Endothelial cell of umbilical vein (primary cell): ENCODE measurements around the gene PCDH9. TPM values are rescaled to one million over a fixed set of nuclear protein-coding genes. Genes with fewer than 3 reads are reported as not detected.

ENCODE experiments used
- BruUV-seq: library from RNA; stranded (reverse); fragments of 400-500 nt; replicated peaks from 2 replicates; lab custom pipeline; 2021; lab: Mats Ljungman, UMichigan
- CTCF ChIA-PET: fragments of 300-600, 350-600 bp; sonication (Branson Sonifier 250); formaldehyde crosslinking; loops from one replicate; lab custom pipeline; 2021; ENCODE audit warnings: antibody characterized with exemption, inconsistent platforms; lab: Charles Lee
- POLR2A ChIA-PET: fragments of 300-600, 350-600 bp; sonication (Branson Sonifier 250); formaldehyde crosslinking; loops from one replicate; lab custom pipeline; 2021; ENCODE audit warnings: antibody characterized with exemption, inconsistent platforms; lab: Charles Lee
- DNase-seq: peaks from one replicate; pipeline ENCODE4 v3.0.0-alpha.2; 2011; ENCODE audit warnings: low read depth, low spot score
- FAIRE-seq: peaks from 2 replicates; lab custom pipeline; 2011; peaks lifted over from hg19 to GRCh38; lab: Jason Lieb, UNC
- H2AFZ ChIP-seq: 2 replicates; pipeline ENCODE4 v1.6.0; 2012; ENCODE audit warnings: low read depth, low read length, control low read depth, inconsistent platforms
- H3K27ac ChIP-seq: 2 replicates; pipeline ENCODE4 v1.5.1; 2011; ENCODE audit warnings: low read depth, mild to moderate bottlenecking, control low read depth, low read length, moderate library complexity; ENCODE audit not compliant: insufficient read depth
- H3K27me3 ChIP-seq, 2 experiments: 2 replicates each; pipeline versions ENCODE4 v1.6.0 to v1.6.1; 2011; ENCODE audit warnings: low read length in 2 of 2, mixed read lengths in 1 of 2; ENCODE audit not compliant: control insufficient read depth in 2 of 2, insufficient read depth in 2 of 2
- H3K36me3 ChIP-seq, 2 experiments: 2 replicates in 1 of 2; 3 replicates in 1 of 2; pipeline ENCODE4 v1.5.1; 2011; ENCODE audit warnings: low read length in 2 of 2, mild to moderate bottlenecking in 1 of 2, moderate library complexity in 1 of 2; ENCODE audit not compliant: control insufficient read depth in 2 of 2, insufficient read depth in 2 of 2; ENCODE audit errors: extremely low read depth in 1 of 2
- H3K4me1 ChIP-seq: 3 replicates; pipeline ENCODE4 v1.5.1; 2011; ENCODE audit warnings: mild to moderate bottlenecking, low read length; ENCODE audit not compliant: control insufficient read depth, insufficient read depth; ENCODE audit errors: extremely low read depth
- H3K4me2 ChIP-seq: 2 replicates; pipeline ENCODE4 v1.6.1; 2011; ENCODE audit warnings: low read length, control low read depth, mixed read lengths; ENCODE audit not compliant: insufficient read depth
- H3K4me3 ChIP-seq, 3 experiments: fragments of 200-600 bp in 1 of 3; sonication (generic), shearing (Covaris generic) in 1 of 3; replicated peaks in 1 of 3; 2 replicates each; pipeline ENCODE4 v1.5.1; 2011 to 2016; ENCODE audit warnings: control low read depth in 3 of 3, low read length in 3 of 3, mild to moderate bottlenecking in 2 of 3, inconsistent platforms in 1 of 3, low read depth in 1 of 3, moderate library complexity in 1 of 3; ENCODE audit not compliant: insufficient read depth in 1 of 3
- H3K79me2 ChIP-seq: 2 replicates; pipeline ENCODE4 v1.6.0; 2012; ENCODE audit warnings: low read length, inconsistent platforms; ENCODE audit not compliant: control insufficient read depth, insufficient read depth
- H3K9ac ChIP-seq: replicated peaks from 2 replicates; pipeline ENCODE3; 2011; ENCODE audit warnings: low read length, control low read depth; ENCODE audit not compliant: insufficient read depth; ENCODE audit errors: extremely low read depth
- H3K9me1 ChIP-seq: replicated peaks from 3 replicates; pipeline ENCODE4 v1.6.0; 2011; ENCODE audit warnings: mild to moderate bottlenecking, low read length; ENCODE audit not compliant: control insufficient read depth, insufficient read depth; ENCODE audit errors: extremely low read depth
- H3K9me3 ChIP-seq: replicated peaks from 2 replicates; pipeline ENCODE4 v1.5.1; 2012; ENCODE audit warnings: low read length, inconsistent platforms; ENCODE audit not compliant: control insufficient read depth, insufficient read depth
- H4K20me1 ChIP-seq: replicated peaks from 2 replicates; pipeline ENCODE3; 2011; ENCODE audit warnings: mild to moderate bottlenecking, low read length; ENCODE audit not compliant: control insufficient read depth, insufficient read depth; ENCODE audit errors: extremely low read depth
- CTCF ChIP-seq, 2 donors: IDR thresholded peaks; 1 replicate in 1 of 2; 2 replicates in 1 of 2; pipeline ENCODE4 v1.5.1; 2011; ENCODE audit warnings: low read length in 2 of 2, mild to moderate bottlenecking in 2 of 2, moderate library complexity in 2 of 2, control low read depth in 1 of 2, inconsistent platforms in 1 of 2, low read depth in 1 of 2; ENCODE audit not compliant: insufficient read depth in 1 of 2; ENCODE audit errors: extremely low read depth in 1 of 2
- EZH2 ChIP-seq: IDR thresholded peaks from 2 replicates; pipeline ENCODE4 v1.6.1; 2012; ENCODE audit warnings: borderline replicate concordance, low read depth, mild to moderate bottlenecking, moderate library complexity, low read length, inconsistent platforms; ENCODE audit not compliant: severe bottlenecking
- FOS ChIP-seq: IDR thresholded peaks from 2 replicates; pipeline ENCODE4 v1.6.1; 2011; ENCODE audit warnings: mild to moderate bottlenecking, low read length, moderate library complexity, borderline replicate concordance; ENCODE audit not compliant: insufficient read depth
- GATA2 ChIP-seq: IDR thresholded peaks from 2 replicates; pipeline ENCODE4 v1.7.0; 2011; ENCODE audit warnings: low read depth, mild to moderate bottlenecking, moderate library complexity, mixed read lengths, low read length; ENCODE audit not compliant: insufficient read length, insufficient read depth
- JUN ChIP-seq: IDR thresholded peaks from 2 replicates; pipeline ENCODE4 v1.6.1; 2011; ENCODE audit warnings: borderline replicate concordance, low read depth; ENCODE audit not compliant: insufficient read length, insufficient read depth
- MAX ChIP-seq: IDR thresholded peaks from 2 replicates; pipeline ENCODE4 v1.6.1; 2011; ENCODE audit not compliant: insufficient read depth, insufficient read length
- MYC ChIP-seq: IDR thresholded peaks from one replicate; pipeline ENCODE4 v1.6.1; 2011; ENCODE audit warnings: mild to moderate bottlenecking, low read depth, low read length
- POLR2A ChIP-seq: IDR thresholded peaks from 2 replicates; pipeline ENCODE4 v1.6.1; 2012; ENCODE audit warnings: low read depth, mild to moderate bottlenecking, control low read depth, low read length
- POLR2AphosphoS5 ChIP-seq: IDR thresholded peaks from 2 replicates; pipeline ENCODE4 v1.6.1; 2012; ENCODE audit warnings: low read depth, mild to moderate bottlenecking, control low read depth, low read length, moderate library complexity; ENCODE audit not compliant: insufficient read depth
- dilution Hi-C: fragments of 300-500 bp; cut with MboI; formaldehyde crosslinking; loops from one replicate; pipeline ENCODE4 v1.15.0; 2019; ENCODE audit warnings: low sequenced_read_pairs; ENCODE audit not compliant: extremely low pct_ligation_motif_present
- intact Hi-C: fragments of 100-400 bp; cut with micrococcal nuclease; formaldehyde crosslinking; loops from one replicate; pipeline ENCODE4 v1.10.0; 2022
- polyA plus RNA-seq, 4 experiments: library from polyadenylated mRNA; depleted of rRNA in 3 of 4; stranded (reverse) in 3 of 4; unstranded in 1 of 4; fragments of >200 nt; gene quantifications; 2 replicates each; pipeline versions ENCODE4 v1.2.1 to v1.2.3, GENCODE V29; 2011 to 2012; ENCODE audit warnings: missing spikeins in 1 of 4
- total RNA-seq: library from RNA; stranded (reverse); gene quantifications from 2 replicates; pipeline ENCODE4 v1.2.3, GENCODE V29; 2021

PCDH9 gene
- total and polyA plus RNA-seq, 2 donors (not counting 3 experiments of a cell fraction or from before 2014, with no cell fraction given): 1.1 to 5.2 TPM

GRCh38 chr13:67158903-67159302 lies 71.2 kb downstream of the PCDH9 start:
- Histone ChIP-seq H4K20me1 (no peaks in the 10 kb centered on the region), H3K9me1 (no peaks in the 10 kb centered on the region), H3K4me2 (no peak overlapping the region), H3K4me3 (no peak overlapping the region), H3K9ac (no peak overlapping the region), H3K9me3 (no peaks in the 10 kb centered on the region), H3K27ac (no peak overlapping the region), H3K27me3 (no peaks in the 10 kb centered on the region), H3K4me1 (no peaks in the 10 kb centered on the region), H3K79me2 (no peaks in the 10 kb centered on the region), H3K36me3 (no peaks in the 10 kb centered on the region), H2AFZ (no peak overlapping the region)
- no peak for TF ChIP-seq POLR2A
- TF ChIP-seq GATA2: no peak
- TF ChIP-seq CTCF (IDR thresholded peaks at IDR 0.05; ENCODE audit: extremely low read depth in 1 of 2, insufficient read depth in 1 of 2, low read depth in 1 of 2, low read length in 2 of 2): no peak
- TF ChIP-seq POLR2AphosphoS5: no peak
- no peak for TF ChIP-seq EZH2
- no peak for TF ChIP-seq FOS
- TF ChIP-seq JUN: no peak
- TF ChIP-seq MYC: no peak
- TF ChIP-seq MAX: no peak
- intact Hi-C loops (no loop called here), dilution Hi-C loops (no loop called here)
- FAIRE-seq: no peak
- no TSS peak for BruUV-seq
- ChIA-PET POLR2A (no interaction called here), CTCF (no interaction called here)
- DNase-seq: no peak
